Measurements from ENCODE around the gene TAOK1. TPM values are rescaled to one million over a fixed set of nuclear protein-coding genes. Genes with fewer than 3 reads are reported as not detected.
"Not testable (repeated sequence)": the region's sequence is repeated elsewhere in the genome, so short reads cannot be mapped to it uniquely, and the experiment has no call there.

TAOK1 gene
- polyA plus RNA-seq, 2 donors, result 5.4 to 7.9 TPM

DNA sequence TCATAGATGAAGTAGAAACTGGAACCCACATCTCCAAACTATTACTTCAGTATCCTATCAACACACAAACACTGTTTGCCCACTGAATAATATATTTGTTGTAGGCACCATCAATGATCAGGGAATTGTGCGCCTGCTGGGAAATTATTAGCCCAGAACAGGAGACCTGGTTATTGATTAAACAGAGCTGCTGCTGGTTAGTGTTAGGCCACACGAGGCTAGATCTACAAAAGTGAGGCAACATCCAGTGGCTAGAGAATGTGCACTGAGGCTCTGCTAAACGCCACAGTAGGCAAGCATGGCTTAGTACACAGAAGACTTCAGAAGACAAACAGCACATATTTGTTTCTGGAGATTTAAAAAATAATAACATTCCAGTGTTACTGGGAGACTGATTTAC lies 165.7 kb downstream of the TAOK1 start:
- Histone ChIP-seq H3K9me3 (ENCODE audit: control insufficient read depth in 2 of 2, insufficient read depth in 1 of 2, low read depth in 1 of 2, low read length in 1 of 2) (no peaks in the 10 kb centered on the region), H3K27me3 (ENCODE audit: control insufficient read depth in 1 of 2, insufficient read depth in 2 of 2, low read length in 2 of 2) (no peaks in the 10 kb centered on the region), H3K36me3 (ENCODE audit: control insufficient read depth in 2 of 2, insufficient read depth in 2 of 2, low read length in 1 of 2) (no peaks in the 10 kb centered on the region), H3K4me1 (ENCODE audit: control insufficient read depth in 2 of 2, insufficient read depth in 2 of 2, low read length in 1 of 2) (no peaks in the 10 kb centered on the region), H3K27ac (ENCODE audit: low read depth in 2 of 2, low read length in 1 of 2) (no peak overlapping the region), H3K4me3 (ENCODE audit: low read depth in 1 of 2, low read length in 2 of 2) (no peak overlapping the region)
- WGBS, 2 donors, result 57 to 70% methylated on average over 3 of the region's 3 CpGs

DNA sequence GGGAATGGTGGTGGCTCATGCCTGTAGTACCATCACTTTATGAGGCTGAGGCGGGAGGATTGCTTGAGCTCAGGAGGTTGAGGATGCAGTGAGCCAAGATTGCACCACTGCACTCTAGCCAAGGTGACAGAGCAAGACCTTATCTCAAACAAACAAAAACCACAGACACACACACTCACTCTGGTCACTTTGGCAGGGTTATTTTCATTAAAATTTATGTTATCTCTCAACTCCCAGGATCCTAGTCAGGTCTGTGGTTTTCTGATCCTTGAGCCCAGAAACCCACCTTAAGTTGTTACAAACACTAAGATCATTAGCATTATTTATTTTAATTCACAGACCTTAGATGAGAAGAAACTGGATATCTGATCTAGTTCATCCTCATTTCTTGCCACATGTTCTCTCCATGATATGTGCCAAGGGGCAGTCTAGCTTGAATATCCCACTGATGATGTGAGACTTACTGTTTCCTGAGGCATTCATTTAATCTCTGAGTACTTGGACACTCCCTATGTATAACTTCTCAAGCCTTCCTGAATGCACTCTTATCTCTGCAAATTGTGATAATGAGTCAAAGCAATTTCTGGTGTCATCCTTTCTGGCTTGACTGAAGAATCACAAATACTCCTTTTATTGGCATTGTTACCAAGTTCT lies 167.0 kb downstream of the TAOK1 start:
- Histone ChIP-seq H3K4me3 (ENCODE audit: low read depth in 1 of 2, low read length in 2 of 2) (no peak overlapping the region), H3K27me3 (ENCODE audit: control insufficient read depth in 1 of 2, insufficient read depth in 2 of 2, low read length in 2 of 2) (no peaks in the 10 kb centered on the region), H3K4me1 (ENCODE audit: control insufficient read depth in 2 of 2, insufficient read depth in 2 of 2, low read length in 1 of 2) (no peaks in the 10 kb centered on the region), H3K36me3 (ENCODE audit: control insufficient read depth in 2 of 2, insufficient read depth in 2 of 2, low read length in 1 of 2) (peaks cover 2 to 6% of the 10 kb centered on the region in 2 donors), H3K9me3 (ENCODE audit: control insufficient read depth in 2 of 2, insufficient read depth in 1 of 2, low read depth in 1 of 2, low read length in 1 of 2) (no peaks in the 10 kb centered on the region), H3K27ac (ENCODE audit: low read depth in 2 of 2, low read length in 1 of 2) (no peak overlapping the region)
- WGBS, 2 donors, result 90 to 97% methylated on average over 1 of the region's 1 CpG

DNA sequence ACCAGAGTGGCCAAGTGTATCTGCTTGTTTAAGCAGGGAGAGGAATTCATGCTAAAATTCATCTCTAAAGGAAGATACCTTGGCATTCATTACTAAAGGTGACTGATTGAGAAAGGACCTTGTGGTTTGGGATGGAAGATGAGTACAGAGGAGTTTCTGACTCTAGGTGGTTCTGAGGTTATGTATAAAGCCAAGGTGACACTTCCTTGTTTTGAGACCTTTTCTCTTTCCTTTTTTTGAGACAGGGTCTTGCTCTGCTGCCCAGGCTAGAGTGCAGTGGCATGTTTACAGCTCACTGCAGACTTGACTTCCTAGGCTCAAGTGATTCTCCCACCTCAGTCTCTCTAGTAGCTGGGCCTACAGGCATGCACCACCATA lies 167.6 kb downstream of the TAOK1 start:
- no peak overlapping the region for H3K27ac ChIP-seq (ENCODE audit: low read depth in 2 of 2, low read length in 1 of 2)
- H3K4me3 ChIP-seq (ENCODE audit: low read depth in 1 of 2, low read length in 2 of 2), result no peak overlapping the region
- H3K36me3 ChIP-seq (ENCODE audit: control insufficient read depth in 2 of 2, insufficient read depth in 2 of 2, low read length in 1 of 2), result peaks cover 6 to 9% of the 10 kb centered on the region in 2 donors
- no peaks in the 10 kb centered on the region for H3K4me1 ChIP-seq (ENCODE audit: control insufficient read depth in 2 of 2, insufficient read depth in 2 of 2, low read length in 1 of 2)
- H3K9me3 ChIP-seq (ENCODE audit: control insufficient read depth in 2 of 2, insufficient read depth in 1 of 2, low read depth in 1 of 2, low read length in 1 of 2), result no peaks in the 10 kb centered on the region
- H3K27me3 ChIP-seq (ENCODE audit: control insufficient read depth in 1 of 2, insufficient read depth in 2 of 2, low read length in 2 of 2), result no peaks in the 10 kb centered on the region

DNA sequence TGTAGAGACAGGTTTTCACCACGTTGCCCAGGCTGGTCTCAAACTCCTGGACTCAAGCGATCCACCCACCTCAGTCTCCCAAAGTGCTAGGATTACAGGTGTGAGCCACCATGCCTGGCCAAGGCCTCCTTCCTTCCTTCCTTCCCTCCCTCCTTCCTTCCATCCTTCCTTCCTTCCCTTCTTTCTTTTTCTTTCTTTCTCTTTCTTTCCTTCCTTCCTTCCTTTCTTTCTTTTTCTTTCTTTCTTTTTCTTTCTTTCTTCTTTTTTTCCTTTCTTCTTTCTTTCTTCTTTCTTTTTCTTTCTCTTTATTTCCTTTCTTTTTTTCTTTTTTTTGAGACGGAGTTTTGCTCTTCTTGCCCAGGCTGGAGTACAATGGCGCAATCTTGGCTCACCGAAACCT lies 168.0 kb downstream of the TAOK1 start:
- not testable (repeated sequence) for H3K27ac ChIP-seq (ENCODE audit: low read depth in 2 of 2, low read length in 1 of 2); H3K4me1 ChIP-seq (ENCODE audit: control insufficient read depth in 2 of 2, insufficient read depth in 2 of 2, low read length in 1 of 2); H3K4me3 ChIP-seq (ENCODE audit: low read depth in 1 of 2, low read length in 2 of 2); H3K36me3 ChIP-seq (ENCODE audit: control insufficient read depth in 2 of 2, insufficient read depth in 2 of 2, low read length in 1 of 2); H3K9me3 ChIP-seq (ENCODE audit: control insufficient read depth in 2 of 2, insufficient read depth in 1 of 2, low read depth in 1 of 2, low read length in 1 of 2); H3K27me3 ChIP-seq (ENCODE audit: control insufficient read depth in 1 of 2, insufficient read depth in 2 of 2, low read length in 2 of 2)
- 92 to 98% methylated on average over 5 of the region's 5 CpGs for WGBS, 2 donors

DNA sequence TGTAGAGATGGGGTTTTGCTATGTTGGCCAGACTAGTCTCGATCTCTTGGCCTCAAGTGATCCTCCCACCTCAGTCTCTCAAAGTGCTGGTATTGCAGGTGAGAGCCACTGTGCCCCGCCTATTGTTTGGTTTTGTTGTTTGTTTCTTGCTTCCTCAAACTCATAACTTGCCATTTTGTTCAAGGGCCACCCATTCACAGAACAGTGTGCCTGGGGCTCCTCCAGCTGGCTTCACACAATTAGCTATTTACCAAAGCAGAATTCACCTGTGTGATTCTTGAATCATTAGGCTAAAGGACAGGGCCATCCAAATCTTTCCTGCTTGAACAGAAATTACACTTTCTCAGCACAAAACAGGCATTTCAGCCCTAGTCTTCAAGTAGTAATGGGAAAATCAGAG lies 169.5 kb downstream of the TAOK1 start:
- no peak overlapping the region for H3K4me3 ChIP-seq (ENCODE audit: low read depth in 1 of 2, low read length in 2 of 2)
- WGBS, 2 donors, result 98 to 99% methylated on average over 2 of the region's 2 CpGs
- H3K27me3 ChIP-seq (ENCODE audit: control insufficient read depth in 1 of 2, insufficient read depth in 2 of 2, low read length in 2 of 2), result no peaks in the 10 kb centered on the region
- no peak overlapping the region for H3K27ac ChIP-seq (ENCODE audit: low read depth in 2 of 2, low read length in 1 of 2)
- peaks cover 6 to 9% of the 10 kb centered on the region in 2 donors for H3K36me3 ChIP-seq (ENCODE audit: control insufficient read depth in 2 of 2, insufficient read depth in 2 of 2, low read length in 1 of 2)
- H3K9me3 ChIP-seq (ENCODE audit: control insufficient read depth in 2 of 2, insufficient read depth in 1 of 2, low read depth in 1 of 2, low read length in 1 of 2), result no peaks in the 10 kb centered on the region
- no peaks in the 10 kb centered on the region for H3K4me1 ChIP-seq (ENCODE audit: control insufficient read depth in 2 of 2, insufficient read depth in 2 of 2, low read length in 1 of 2)

DNA sequence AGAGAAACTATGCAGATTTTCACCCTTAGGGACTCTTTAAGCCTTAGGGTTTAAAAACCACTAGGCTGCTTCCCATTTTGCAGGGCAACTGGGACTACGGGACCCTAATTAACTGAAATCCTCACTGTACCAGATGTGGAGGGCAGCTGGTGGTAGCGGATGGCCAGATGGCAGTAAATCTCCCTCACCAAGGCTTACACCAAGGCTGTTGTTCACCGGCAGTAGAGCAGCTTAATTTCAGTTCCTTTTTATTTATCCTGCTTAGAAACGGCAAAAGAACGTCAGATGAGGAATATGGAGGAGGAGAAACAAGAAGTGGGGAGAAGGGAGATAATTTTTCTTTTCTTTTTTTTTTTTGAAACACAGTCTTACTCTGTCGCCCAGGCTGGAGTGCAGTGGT lies 170.2 kb downstream of the TAOK1 start:
- WGBS, 2 donors, result 88 to 89% methylated on average over 6 of the region's 6 CpGs
- H3K4me3 ChIP-seq (ENCODE audit: low read depth in 1 of 2, low read length in 2 of 2), result no peak overlapping the region
- H3K4me1 ChIP-seq (ENCODE audit: control insufficient read depth in 2 of 2, insufficient read depth in 2 of 2, low read length in 1 of 2), result no peaks in the 10 kb centered on the region

DNA sequence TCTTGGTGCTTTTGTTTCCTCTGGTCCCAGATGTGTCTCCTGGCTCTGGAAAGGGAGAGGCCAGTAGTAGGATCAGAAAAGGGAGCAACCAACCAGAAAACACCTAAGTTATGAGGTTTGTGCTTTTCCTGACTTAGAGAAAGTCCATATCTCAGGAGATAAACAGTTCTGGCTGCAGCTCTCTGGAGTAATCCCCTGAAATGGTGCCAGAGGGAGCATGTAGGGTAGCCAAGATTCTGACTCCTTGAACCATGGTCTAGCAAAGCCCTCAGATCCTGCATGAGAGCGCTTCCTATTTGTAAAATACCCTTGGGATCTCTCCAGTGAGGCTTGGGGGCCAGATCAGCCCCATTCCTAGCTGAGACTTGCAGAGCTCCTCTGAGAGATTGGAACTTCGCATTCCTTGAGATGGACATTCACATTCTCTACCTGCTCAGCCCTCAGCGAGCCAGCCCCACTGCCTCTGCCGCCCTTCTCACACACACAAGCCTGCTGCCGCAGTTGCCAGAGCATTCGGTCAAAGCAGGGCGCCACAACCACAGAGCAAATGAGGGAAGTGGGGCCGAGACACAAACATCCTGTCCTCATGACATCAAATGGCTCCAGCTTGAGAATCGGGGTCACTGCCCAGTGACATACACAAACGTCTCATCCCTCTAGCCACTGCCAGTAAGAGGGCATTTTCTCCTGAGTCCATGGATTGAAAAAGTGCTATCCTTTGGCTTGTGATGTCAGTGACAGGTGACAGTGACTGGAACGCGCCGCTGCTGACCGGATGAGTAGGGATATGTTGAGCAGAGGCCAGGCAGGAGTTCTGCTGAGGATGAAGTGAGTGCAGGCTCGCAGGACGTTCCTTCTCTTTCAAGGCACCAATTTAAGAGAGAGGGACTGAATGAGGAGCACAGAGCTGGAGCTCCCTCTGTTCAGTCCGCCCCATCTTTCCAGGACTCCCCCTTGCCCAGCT lies 171.7 kb downstream of the TAOK1 start:
- H3K4me3 ChIP-seq (ENCODE audit: low read depth in 1 of 2, low read length in 2 of 2), result no peak overlapping the region
- H3K27me3 ChIP-seq (ENCODE audit: control insufficient read depth in 1 of 2, insufficient read depth in 2 of 2, low read length in 2 of 2), result no peaks in the 10 kb centered on the region
- H3K36me3 ChIP-seq (ENCODE audit: control insufficient read depth in 2 of 2, insufficient read depth in 2 of 2, low read length in 1 of 2), result peaks cover 6 to 9% of the 10 kb centered on the region in 2 donors
- H3K27ac ChIP-seq (ENCODE audit: low read depth in 2 of 2, low read length in 1 of 2), result peak overlapping the region in 1 of 2 donors; percentile 24
- no peaks in the 10 kb centered on the region for H3K9me3 ChIP-seq (ENCODE audit: control insufficient read depth in 2 of 2, insufficient read depth in 1 of 2, low read depth in 1 of 2, low read length in 1 of 2)
- H3K4me1 ChIP-seq (ENCODE audit: control insufficient read depth in 2 of 2, insufficient read depth in 2 of 2, low read length in 1 of 2), result peaks cover 0 to 10% of the 10 kb centered on the region in 2 donors
- WGBS, 2 donors, result 75 to 80% methylated on average over 17 of the region's 17 CpGs

More for the DNA sequence above, 170.2 kb downstream of the TAOK1 start:
- H3K27me3 ChIP-seq (ENCODE audit: control insufficient read depth in 1 of 2, insufficient read depth in 2 of 2, low read length in 2 of 2), result no peaks in the 10 kb centered on the region
- H3K36me3 ChIP-seq (ENCODE audit: control insufficient read depth in 2 of 2, insufficient read depth in 2 of 2, low read length in 1 of 2), result peaks cover 6 to 9% of the 10 kb centered on the region in 2 donors
- no peaks in the 10 kb centered on the region for H3K9me3 ChIP-seq (ENCODE audit: control insufficient read depth in 2 of 2, insufficient read depth in 1 of 2, low read depth in 1 of 2, low read length in 1 of 2)
- no peak overlapping the region for H3K27ac ChIP-seq (ENCODE audit: low read depth in 2 of 2, low read length in 1 of 2)

DNA sequence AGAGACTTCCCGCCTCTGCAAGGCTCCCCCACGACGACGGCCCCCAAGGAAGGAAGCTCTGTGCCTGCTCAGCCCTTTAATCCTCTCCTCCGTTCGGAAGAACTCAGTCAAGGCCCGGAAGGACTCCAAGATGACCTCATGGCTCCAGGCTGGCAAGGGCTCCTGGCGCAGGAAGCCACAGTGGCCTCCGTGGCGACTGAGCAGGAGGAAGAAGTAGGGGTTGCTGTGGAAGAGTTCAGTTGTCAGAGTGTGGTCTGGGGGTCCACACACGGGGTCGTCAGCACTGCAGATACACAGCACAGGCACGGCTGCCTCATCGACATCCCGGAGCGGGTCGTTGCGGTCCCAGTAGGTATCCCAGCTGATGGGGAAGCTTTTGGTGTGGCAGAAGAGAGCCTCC lies 172.5 kb downstream of the TAOK1 start:
- Histone ChIP-seq H3K27ac (ENCODE audit: low read depth in 2 of 2, low read length in 1 of 2) (no peak overlapping the region), H3K4me3 (ENCODE audit: low read depth in 1 of 2, low read length in 2 of 2) (no peak overlapping the region), H3K27me3 (ENCODE audit: control insufficient read depth in 1 of 2, insufficient read depth in 2 of 2, low read length in 2 of 2) (no peaks in the 10 kb centered on the region), H3K4me1 (ENCODE audit: control insufficient read depth in 2 of 2, insufficient read depth in 2 of 2, low read length in 1 of 2) (peaks cover 0 to 10% of the 10 kb centered on the region in 2 donors), H3K9me3 (ENCODE audit: control insufficient read depth in 2 of 2, insufficient read depth in 1 of 2, low read depth in 1 of 2, low read length in 1 of 2) (no peaks in the 10 kb centered on the region), H3K36me3 (ENCODE audit: control insufficient read depth in 2 of 2, insufficient read depth in 2 of 2, low read length in 1 of 2) (peaks cover 6 to 9% of the 10 kb centered on the region in 2 donors)
- WGBS, 2 donors, result 88 to 91% methylated on average over 18 of the region's 18 CpGs

DNA sequence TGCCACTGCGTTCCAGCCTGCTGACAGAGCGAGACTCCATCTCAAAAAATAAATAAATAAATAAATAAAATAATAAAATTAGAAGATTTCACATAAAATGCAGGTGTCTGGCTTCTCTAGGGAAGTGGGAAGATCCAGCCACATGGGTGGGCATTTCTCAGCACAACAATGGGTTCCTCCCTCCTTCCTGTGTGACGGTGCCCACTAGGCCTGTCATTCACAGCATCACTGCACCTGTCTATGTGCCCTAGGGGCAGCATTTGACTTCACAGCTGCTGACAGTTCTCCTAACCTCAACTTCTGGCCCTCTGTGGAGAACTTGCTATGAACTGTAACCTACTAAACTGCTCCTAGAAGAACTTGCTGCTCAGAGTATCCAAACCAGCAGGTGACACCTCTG lies 173.7 kb downstream of the TAOK1 start:
- H3K9me3 ChIP-seq (ENCODE audit: control insufficient read depth in 2 of 2, insufficient read depth in 1 of 2, low read depth in 1 of 2, low read length in 1 of 2), result no peaks in the 10 kb centered on the region
- peaks cover 0 to 10% of the 10 kb centered on the region in 2 donors for H3K4me1 ChIP-seq (ENCODE audit: control insufficient read depth in 2 of 2, insufficient read depth in 2 of 2, low read length in 1 of 2)
- H3K27ac ChIP-seq (ENCODE audit: low read depth in 2 of 2, low read length in 1 of 2), result no peak overlapping the region
- WGBS, 2 donors, result 91 to 96% methylated on average over 3 of the region's 3 CpGs
- H3K36me3 ChIP-seq (ENCODE audit: control insufficient read depth in 2 of 2, insufficient read depth in 2 of 2, low read length in 1 of 2), result peaks cover 6 to 9% of the 10 kb centered on the region in 2 donors
- H3K27me3 ChIP-seq (ENCODE audit: control insufficient read depth in 1 of 2, insufficient read depth in 2 of 2, low read length in 2 of 2), result no peaks in the 10 kb centered on the region
- H3K4me3 ChIP-seq (ENCODE audit: low read depth in 1 of 2, low read length in 2 of 2), result no peak overlapping the region
